Measurements from ENCODE around the gene C3orf18. TPM values are rescaled to one million over a fixed set of nuclear protein-coding genes. Genes with fewer than 3 reads are reported as not detected.

Gene C3orf18
- total RNA-seq, 1 experiment from 2014 or later = 7.1 TPM

DNA sequence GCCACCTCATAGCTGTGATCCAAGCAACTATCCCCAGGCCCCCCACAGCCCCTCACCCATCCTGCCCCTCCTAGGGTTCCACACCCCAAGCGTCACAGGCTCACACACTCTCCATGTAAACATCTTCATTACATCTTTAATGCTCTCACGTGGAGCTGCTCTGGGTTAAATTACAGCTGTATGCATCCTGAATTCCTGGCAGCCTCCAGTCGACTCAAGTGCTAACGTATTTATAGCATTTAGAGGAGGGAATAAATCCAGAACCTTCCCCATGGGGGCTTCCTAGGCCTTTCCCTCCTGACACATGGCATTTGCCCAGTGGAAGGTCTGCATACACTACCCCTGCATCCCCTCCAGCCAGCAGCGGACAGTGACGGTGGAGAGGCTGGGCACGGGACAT is 9.6 kb downstream of the C3orf18 start:
- Mint-ChIP-seq H3K27me3 (ENCODE audit: low read depth) (peaks cover 12% of the 10 kb centered on the region), H3K4me3 (no peak overlapping the region), H3K27ac (no peak overlapping the region), H3K36me3 (ENCODE audit: insufficient read depth in 1 of 3, low read depth in 3 of 3) (no peaks in the 10 kb centered on the region; a peak in 1 of 7 replicates), H3K4me1 (peaks cover 9 to 15% of the 10 kb centered on the region in 2 experiments), H3K9me3 (no peaks in the 10 kb centered on the region)
- Histone ChIP-seq H3K27ac (ENCODE audit: insufficient read length, low read depth, low read length) (no peak overlapping the region), H4K5ac (ENCODE audit: insufficient read length, low read depth, low read length) (no peak overlapping the region), H4K20me1 (ENCODE audit: control insufficient read depth, insufficient read depth, insufficient read length) (peaks cover 5% of the 10 kb centered on the region), H3K27me3 (ENCODE audit: insufficient read depth, low read length) (no peaks in the 10 kb centered on the region), H4K91ac (ENCODE audit: insufficient read length, low read depth, low read length) (no peak overlapping the region), H3K79me1 (ENCODE audit: insufficient read depth, low read depth, low read length, poor library complexity, severe bottlenecking) (no peaks in the 10 kb centered on the region), H3K4ac (ENCODE audit: low read depth, low read length) (no peak overlapping the region), H3K4me1 (ENCODE audit: insufficient read depth, low read length) (no peaks in the 10 kb centered on the region), H2BK20ac (ENCODE audit: low read depth, low read length, poor library complexity, severe bottlenecking) (no peak overlapping the region), H2BK120ac (ENCODE audit: low read depth, low read length, poor library complexity, severe bottlenecking) (no peak overlapping the region), H3K14ac (ENCODE audit: insufficient read depth, low read length) (no peak overlapping the region), H4K8ac (replicated peaks; ENCODE audit: insufficient read length, low read depth, low read length) (no peak overlapping the region), H3K56ac (ENCODE audit: insufficient read length, low read depth, low read length) (no peak overlapping the region), H3K4me2 (ENCODE audit: insufficient read depth, insufficient read length, low read length) (no peak overlapping the region), H2BK15ac (ENCODE audit: low read depth, low read length) (no peak overlapping the region), H3K23me2 (ENCODE audit: insufficient read length, low read depth, low read length, poor library complexity, severe bottlenecking) (no peaks in the 10 kb centered on the region), H2AK5ac (ENCODE audit: insufficient read length, low read length) (no peak overlapping the region), H2BK12ac (ENCODE audit: insufficient read length, low read depth, low read length) (no peak overlapping the region), H3T11ph (ENCODE audit: low read length) (no peak overlapping the region), H3K79me2 (ENCODE audit: insufficient read depth, low read length) (no peaks in the 10 kb centered on the region), H3K18ac (ENCODE audit: insufficient read length, low read depth, low read length) (no peak overlapping the region), H3K9ac (ENCODE audit: extremely low read depth, insufficient read length, low read length) (no peak overlapping the region), H3K23ac (ENCODE audit: insufficient read length, low read depth, low read length) (no peak overlapping the region), H2BK5ac (ENCODE audit: insufficient read length, low read length) (no peak overlapping the region), H2AFZ (ENCODE audit: low read length) (no peak overlapping the region), H3K9me3 (ENCODE audit: control insufficient read depth, low read depth, low read length) (no peaks in the 10 kb centered on the region)
- WGBS (ENCODE audit: extremely low coverage, insufficient read length, low lambda C conversion rate) = no CpG with 5 or more reads among the region's 7 CpGs
- DNase-seq = no peak
- TF ChIP-seq, protein P1, sequence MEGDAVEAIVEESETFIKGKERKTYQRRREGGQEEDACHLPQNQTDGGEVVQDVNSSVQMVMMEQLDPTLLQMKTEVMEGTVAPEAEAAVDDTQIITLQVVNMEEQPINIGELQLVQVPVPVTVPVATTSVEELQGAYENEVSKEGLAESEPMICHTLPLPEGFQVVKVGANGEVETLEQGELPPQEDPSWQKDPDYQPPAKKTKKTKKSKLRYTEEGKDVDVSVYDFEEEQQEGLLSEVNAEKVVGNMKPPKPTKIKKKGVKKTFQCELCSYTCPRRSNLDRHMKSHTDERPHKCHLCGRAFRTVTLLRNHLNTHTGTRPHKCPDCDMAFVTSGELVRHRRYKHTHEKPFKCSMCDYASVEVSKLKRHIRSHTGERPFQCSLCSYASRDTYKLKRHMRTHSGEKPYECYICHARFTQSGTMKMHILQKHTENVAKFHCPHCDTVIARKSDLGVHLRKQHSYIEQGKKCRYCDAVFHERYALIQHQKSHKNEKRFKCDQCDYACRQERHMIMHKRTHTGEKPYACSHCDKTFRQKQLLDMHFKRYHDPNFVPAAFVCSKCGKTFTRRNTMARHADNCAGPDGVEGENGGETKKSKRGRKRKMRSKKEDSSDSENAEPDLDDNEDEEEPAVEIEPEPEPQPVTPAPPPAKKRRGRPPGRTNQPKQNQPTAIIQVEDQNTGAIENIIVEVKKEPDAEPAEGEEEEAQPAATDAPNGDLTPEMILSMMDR (conservative IDR thresholded peaks at IDR 0.05) = no peak

All from H9 (cell line).